ENCODE measurements around the gene TPO.

Gene TPO

DNA sequence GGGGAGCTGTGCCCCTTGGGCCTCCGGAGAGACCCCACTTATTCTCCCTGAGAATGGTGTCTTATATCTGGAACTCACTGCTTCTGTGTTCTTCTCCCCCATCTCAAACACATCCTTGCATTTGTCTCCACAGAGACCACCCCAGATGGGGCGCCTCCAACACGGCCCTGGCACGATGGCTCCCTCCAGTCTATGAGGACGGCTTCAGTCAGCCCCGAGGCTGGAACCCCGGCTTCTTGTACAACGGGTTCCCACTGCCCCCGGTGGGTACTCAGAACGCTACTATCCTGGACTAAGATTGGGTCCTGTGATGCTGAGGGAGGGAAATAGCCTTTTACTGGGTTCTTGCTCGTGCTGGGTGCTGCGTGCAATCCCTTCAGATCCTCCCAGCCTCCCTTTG lies 40.3 kb downstream of the TPO start:
- DNase-seq: no peak

DNA sequence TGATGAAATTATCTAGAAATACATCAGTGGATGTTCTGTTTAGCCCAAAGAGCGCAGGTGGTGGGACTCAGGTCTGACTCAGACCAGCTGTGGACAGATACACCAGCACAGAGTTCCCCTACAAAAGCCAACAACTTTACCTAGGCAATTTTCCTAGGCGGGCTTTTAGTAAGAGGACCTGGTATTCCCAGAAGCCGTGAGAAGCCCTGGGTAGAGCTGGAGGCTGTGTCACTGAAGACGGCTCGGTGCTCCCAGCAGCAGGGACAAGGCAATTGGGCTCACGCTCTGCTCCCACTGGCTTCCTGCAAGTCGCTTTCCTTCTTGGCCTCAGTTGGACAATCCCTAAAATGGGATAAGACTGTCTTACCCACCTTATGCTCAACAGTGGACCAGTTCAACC lies 41.1 kb downstream of the TPO start:
- DNase-seq: no peak

DNA sequence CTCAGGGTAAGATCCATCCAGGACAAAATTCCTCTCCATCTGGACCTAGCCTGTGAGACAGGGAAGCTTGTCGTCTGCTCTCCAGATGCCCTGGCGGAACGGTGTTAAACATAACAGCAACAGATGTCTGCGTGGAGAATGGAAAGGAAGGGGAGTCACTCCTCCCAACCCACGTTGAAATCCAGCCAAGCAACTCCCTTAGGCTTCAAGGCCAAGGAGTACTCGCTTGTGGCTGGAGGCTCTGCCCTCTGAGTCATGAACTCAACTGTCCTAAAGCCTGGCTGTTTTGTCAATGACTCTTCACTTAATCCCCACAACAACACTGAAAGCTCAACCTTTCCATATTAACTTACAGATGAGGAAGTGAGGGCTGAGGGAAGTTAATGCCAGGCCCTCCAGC lies 42.2 kb downstream of the TPO start:
- no peak for DNase-seq

DNA sequence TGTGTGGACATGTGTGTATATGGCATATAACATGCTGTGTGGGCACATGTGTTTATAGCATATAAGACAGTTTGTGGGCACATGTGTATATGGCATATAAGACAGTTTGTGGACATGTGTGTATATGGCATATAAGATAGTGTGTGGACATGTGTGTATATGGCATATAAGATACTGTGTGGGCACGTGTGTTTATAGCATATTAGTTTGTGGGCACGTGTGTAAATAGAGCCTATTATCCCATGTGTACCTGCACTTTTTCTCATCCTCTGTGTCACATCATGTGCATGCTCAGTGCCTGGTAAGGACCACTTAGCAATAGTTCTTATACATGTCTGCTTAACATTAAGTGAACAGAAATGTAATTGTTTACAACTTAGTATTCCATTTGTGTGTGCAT lies 45.2 kb downstream of the TPO start:
- DNase-seq: no peak

DNA sequence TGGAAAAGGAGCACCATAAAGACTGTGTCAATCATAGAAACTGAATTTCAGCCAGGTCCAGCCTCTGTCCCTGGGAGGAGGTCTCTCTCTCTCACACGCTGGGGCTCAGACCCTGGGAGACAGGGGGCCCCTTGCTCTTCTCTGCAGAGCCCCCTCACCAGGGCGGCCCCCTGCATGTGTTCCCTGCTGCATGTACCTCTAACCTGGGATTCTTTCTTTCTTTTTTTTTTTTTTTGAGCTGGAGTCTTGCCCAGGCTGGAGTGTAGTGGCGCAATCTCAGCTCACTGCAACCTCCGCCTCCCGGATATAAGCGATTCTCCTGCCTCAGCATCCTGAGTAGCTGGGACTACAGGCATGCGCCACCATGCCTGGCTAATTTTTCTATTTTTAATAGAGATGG lies 46.5 kb downstream of the TPO start:
- DNase-seq: no peak

DNA sequence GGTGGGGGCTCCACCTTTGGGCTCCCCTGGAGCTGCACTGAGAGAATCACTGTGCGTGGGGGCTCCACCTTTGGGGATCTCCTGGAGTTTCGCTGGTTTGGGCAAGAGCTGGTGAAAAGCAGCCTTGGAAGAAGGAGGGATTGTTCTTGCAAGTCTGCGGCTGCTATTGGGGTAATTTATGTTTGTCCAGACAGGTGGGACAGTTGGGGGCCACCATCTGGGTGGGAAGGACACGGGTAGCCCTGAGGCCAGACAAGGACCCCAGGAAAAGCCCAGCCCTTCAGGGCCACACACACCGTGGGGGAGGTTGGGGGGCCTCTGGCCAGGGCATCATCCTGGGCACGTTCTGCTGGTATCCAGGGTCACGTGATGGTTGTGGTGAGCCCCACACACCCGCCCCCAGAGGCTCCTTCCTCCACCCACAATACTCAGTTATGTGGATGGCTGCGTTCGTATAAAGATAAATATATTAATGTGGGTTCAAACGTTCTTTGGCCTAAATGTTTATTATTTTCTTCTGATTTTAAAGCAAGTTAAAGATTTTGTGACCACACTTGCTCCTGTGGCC lies 47.7 kb downstream of the TPO start:
- DNase-seq: no peak

DNA sequence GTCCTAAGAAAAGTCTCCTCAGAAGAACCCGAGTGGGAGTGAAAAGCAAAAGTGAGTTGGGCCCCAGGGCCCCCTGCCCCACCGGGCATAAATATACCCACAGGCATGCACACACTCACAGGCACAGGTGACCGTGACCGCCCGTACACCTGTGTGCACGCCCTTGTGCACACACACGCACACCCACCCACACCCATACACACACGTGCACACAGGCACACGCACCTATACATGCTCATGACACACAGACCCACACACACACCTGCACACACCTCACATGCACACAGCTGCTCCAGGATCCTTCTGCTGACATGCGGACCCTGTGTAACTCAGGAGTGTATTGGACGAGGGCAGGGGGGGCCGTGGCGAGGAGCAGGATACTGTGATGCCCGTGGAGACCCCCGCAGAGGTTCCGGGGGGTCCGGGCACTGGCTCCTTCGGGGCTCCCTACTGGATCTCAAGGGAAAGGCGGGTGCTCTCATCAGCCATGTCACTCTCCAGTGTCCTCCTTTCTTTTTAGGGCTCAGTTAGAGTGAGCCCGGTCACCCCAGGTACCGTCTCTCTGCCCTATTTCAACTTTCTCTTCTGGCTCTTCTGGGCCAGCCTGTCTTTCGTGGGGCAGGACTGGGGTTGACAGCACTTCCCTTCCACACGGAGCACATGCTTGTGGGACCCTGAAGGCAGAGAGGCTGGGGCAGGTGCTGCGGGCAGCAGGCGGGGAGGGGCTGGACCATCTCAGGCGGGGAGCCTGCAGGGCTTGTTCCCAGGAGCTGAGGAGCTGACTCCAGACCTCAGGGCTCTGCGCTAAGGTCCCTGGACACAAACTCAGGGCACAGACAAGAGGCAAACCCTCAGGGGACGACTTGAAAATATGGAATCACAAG lies 48.5 kb downstream of the TPO start:
- DNase-seq: no peak

DNA sequence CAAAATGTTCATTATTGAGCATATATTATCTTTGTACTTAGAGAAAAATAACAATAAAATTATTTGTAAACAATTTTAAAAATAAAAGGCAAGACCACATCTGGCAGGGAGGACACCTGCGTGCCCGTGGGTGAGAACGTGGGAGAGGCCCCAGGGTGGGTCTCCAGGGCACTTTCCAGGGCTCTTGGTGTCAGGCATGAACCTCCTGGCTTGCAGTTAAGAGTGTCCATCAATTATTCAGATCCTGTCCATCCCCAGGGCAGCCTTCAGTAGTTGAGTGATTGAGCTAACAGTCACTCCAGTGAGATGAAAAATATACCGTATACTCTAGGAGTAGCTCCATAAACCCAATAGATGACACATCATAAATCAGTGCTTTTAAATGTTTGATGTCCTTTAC lies 49.7 kb downstream of the TPO start:
- DNase-seq: no peak

DNA sequence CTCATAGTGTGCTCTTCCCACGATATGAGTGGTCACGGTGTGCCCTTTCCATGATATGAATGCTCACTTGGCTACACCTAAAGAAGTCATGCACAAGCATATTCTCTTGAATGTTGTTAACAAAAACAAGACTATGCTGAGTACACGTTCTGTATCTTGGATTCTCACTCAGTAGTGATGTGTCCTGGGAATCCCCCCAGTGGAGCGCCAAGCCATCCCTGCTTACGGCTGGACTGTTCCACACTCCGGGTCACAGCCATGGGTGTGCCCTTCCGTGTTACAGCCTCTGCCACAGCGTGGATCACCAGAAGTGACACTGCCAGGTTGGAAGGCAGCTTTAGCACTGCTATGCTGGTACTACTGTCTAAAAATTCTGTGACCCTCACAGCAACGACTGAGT lies 59.1 kb downstream of the TPO start:
- no peak for DNase-seq

DNA sequence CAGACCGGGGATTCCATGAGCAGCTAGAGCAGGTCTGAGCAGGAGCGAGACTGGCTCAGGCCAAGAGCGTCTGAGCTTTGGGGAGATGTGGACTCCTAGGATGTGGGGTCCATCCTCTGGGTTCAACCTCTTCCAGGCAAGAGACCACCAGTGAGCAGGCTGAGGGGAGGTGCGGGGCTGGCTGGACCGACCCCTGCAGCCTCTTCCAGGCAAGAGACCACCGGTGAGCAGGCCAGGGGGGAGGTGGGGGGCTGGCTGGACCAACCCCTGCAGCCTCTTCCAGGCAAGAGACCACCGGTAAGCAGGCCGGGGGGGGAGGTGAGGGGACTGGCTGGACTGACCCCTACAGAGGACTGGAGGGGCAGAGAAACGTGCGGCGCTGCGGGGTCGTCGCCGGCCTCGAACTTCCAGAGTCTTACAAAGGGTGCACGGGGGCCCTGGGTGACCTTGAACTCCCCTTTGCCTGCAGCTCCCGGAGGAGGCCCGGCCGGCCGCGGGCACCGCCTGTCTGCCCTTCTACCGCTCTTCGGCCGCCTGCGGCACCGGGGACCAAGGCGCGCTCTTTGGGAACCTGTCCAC lies 63.4 kb downstream of the TPO start:
- no peak for DNase-seq

DNA sequence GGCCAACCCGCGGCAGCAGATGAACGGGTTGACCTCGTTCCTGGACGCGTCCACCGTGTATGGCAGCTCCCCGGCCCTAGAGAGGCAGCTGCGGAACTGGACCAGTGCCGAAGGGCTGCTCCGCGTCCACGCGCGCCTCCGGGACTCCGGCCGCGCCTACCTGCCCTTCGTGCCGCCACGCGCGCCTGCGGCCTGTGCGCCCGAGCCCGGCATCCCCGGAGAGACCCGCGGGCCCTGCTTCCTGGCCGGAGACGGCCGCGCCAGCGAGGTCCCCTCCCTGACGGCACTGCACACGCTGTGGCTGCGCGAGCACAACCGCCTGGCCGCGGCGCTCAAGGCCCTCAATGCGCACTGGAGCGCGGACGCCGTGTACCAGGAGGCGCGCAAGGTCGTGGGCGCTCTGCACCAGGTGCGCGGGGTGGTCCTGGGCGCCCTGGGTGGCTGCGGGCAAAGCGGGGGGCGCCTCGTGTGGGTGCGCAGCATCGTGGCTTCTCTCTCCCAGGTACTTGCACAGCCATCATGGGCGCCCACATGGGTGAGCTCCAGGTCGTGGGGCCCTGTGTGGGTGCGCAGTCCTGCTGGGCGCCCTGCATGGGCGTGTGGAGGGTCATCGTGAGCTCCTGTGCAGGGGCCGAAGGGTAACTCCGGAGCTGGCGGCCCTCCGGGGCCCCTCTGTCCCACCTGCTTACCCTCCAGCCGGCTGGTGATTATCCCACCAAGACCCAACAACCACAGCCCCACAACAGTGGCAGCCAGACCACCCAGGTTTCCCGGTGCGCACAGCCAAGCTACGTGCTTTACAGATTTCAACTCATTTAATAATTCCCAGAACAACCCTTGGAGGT lies 64.2 kb downstream of the TPO start:
- DNase-seq: no peak

DNA sequence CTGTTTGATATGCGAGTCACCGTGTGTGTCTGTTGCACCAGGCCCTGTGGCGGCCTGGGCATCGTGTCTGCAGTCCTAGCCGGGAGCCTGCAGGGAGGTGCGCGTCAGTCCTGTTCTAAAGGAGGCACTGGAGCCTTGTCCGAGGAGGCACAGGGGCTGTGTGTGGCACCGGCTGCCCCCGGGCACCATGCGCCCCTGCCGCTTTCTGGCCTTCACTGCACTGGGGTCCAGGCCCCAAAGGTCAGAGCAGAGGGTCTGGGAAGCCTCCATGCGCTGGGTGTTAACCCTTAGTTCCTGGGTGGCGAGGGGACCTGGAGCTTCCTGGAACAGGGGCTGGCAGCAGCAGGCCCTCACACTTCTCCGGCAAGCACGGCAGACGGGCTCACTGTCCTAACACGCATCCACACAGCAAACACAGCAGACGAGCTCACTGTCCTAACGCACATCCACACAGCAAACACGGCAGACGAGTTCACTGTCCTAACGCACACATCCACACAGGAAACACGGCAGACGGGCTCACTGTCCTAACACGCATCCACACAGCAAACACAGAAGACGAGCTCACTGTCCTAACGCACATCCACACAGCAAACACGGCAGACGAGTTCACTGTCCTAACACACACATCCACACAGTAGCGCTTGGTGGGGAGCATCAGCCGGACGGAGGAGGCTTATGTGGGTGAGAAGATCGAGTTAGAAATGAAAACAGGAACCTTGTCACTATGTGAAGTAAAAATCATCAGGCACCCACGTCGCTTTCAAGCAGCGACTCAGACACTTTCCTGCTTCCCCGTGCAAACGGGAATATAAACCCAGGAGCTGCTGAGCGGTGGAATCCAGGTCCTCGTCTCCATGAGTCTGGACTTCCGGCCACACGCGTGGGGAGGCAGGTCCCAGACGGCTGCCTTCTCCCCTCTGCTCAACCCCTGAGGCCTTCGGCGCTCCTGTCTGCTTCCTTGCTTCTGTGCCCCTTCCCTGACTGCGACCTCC lies 65.3 kb downstream of the TPO start:
- no peak for DNase-seq

DNA sequence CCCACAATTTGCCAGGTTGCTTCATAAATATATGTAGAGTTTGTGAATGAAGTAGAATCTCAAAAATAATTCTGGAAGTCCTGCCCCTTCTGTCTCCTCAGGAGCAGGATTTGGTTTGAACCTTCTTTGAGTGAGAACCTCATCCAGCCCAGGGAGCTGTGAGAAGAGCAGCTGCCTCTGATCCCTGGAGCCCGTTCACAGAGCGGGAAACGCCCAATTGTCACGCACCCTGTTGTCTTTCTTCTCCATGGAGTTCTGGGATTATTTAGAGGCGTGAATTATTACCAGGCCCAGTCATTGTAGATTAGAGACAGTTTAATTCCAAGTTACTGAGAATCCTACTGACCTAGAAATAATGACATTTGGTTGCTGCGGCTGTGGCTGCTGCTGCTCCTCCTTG lies 66.1 kb downstream of the TPO start:
- no peak for DNase-seq

DNA sequence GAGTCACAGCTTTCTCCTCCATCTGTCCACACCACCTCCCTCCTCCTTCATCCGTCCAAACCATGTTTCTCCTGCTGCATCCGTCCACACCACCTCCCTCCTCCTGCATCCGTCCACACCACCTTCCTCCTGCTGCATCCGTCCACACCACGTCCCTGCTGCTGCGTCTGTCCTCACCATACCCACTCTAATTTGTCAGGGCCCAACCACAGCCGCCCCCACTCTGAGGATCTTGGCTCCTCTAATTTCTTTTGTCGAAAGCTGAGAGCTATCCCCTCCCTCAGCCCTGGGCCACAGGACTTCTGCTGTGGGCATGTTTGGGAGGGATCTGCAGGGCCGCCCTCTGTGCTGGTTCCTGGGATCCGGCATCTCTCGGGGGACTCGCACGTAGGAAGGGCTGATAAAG lies 67.4 kb downstream of the TPO start:
- no peak for DNase-seq

DNA sequence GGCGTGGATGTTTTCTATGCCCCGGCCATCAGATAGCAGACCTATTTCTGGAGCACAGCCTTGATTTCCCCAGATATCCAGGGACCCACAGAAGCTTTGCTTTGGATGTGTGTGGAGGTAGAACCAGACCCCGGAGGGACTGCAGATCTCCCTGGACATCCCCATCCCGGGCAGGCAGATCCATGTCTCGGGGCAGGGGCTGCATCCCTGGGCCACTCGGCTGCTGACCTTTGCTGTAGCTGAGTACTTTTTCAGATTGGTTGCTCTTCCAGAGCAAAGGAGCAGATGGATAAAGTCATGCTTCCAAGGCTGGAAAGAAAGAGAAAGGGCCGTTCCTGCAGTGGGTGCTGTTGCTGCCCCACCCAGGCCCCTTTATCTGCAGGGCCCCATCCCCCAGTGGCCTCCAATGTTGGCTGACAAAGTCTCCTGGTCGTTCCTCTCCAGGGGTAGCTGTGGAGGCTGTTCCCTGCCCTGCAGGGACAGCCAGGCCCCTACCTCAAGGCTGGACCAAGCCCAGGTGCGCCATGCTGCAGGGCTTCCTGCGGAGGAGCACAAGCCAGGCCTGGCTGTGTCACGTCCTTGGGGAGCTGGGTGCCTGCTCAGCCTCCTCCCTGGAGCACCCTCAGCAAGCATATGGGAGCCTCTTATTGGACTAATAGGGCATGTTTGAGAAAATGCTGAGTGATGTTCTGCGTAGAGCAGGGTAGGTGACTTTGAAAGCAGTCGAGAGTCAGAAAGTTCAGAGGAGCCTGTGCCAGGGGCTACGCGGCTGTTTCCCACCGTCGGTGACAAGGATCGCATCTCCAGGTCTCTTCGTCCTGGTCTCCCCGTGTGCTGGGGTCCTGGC lies 68.4 kb downstream of the TPO start:
- DNase-seq: no peak

DNA sequence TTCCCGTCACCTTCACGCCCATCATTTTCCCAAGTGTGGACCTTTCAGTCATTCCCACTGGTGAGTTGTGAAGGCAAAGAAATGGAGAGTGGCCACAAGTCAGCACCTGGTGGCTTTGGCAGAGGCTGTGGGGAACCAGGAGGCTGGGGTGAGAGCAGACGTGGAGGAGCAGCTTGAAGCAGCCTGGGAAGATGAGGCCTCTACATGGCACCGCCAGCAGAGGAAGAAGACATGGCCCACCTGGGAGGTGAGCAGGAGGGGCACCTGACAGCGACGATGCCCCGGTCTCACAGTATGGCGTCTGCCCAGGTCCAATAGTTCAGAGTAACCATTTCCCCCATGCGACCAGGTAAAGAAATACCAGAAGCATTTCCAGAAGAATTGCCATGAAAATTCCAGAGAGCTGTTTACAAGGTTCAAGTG lies 69.0 kb downstream of the TPO start:
- DNase-seq: no peak

DNA sequence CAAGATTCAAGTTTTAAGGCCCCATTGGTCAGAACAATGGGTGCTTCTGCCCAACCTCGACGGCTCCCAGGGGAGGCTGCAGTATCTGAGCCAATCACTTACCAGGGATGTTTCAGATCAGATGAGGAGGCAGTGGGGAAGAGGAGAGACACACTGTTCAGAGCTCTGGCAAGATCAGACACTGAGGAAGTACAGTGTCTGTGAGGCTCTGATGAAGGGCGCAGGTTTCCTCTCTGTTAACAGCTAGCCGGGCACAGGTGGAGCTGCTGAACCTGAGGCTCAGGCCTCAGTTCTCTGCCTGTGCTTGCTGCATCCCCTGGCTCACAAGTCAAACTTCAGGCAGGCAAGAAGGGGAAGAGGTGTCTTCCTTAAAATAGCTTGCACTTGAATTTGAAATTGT lies 69.7 kb downstream of the TPO start:
- DNase-seq: no peak

DNA sequence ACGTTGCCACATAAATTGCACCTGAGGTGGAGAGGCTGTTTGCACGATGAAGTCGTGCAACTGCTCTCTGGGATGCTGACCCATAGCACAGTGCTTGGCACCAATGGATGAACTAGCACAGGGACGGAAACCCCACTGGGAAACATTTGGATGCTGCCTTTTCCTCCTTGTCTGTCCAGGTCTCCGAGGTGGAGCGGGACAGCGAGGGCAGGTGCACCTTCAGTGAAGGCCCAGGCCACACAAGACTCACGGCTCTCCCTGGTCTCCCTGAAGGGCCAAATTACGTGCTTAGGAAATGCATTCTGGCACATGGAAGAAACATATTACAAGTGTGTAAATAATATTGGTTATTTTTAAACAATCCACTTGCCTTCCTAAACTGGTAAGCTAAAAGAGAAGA lies 70.3 kb downstream of the TPO start:
- DNase-seq: no peak

DNA sequence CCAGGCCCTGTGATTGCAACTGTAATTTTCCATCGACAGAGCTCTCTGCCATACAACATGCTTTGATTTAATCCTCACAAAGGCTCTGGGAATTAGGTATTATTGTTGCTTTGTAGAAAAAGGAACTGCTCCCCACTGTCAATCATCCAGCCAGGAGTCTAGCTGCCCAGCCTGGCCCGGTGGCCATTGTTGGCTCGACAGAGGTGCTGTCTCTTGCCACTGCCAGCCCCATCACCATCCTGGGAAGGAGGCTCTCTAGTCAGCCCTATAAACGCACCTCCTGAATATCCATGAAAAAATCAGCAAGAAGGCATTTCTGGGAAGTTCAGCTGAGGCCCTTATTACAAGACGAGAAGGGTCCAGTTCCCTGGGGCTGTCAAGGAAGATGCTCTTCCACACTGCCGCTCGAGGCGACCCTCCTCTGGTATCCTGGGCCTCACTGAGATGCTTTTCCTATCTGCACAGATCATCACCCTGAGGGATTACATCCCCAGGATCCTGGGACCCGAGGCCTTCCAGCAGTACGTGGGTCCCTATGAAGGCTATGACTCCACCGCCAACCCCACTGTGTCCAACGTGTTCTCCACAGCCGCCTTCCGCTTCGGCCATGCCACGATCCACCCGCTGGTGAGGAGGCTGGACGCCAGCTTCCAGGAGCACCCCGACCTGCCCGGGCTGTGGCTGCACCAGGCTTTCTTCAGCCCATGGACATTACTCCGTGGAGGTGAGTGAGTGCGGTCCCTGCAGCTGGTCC lies 71.0 kb downstream of the TPO start:
- no peak for DNase-seq

DNA sequence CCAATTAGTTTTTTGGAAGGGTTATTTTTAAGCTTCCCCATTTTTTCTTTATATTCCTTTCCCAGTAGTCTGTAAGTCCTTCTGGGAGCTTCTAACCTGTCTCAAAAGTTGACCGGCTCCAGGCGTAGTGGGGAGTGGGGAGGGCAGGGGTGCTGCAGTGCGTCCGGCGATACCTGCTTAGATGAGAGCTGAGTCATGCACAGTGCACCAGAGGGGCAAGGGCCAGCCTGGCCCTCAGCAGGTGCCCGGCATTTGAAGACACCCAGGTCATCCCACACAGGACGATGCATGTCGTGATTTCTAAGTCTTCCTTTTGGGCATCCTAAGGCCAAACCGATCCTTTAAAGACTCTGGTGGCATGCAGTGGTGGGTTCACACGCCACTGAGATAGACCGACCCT lies 73.4 kb downstream of the TPO start:
- no peak for DNase-seq

DNA sequence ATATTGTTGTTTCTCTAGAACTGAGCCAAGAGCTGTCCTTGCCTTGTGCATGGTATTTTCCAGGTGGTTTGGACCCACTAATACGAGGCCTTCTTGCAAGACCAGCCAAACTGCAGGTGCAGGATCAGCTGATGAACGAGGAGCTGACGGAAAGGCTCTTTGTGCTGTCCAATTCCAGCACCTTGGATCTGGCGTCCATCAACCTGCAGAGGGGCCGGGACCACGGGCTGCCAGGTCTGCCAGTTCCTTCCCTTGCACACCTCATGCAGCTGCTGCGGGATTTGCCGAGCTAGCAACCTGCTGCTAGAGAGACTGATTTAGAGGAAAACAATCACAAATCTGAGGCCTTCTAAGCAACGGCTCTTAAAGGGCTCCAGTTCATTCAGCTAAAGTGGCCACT lies 74.5 kb downstream of the TPO start:
- no peak for DNase-seq
